Neural cell (in vitro differentiated cells): Measurements from ENCODE around the gene SEC24D.

Source experiments
- EP300 ChIP-seq: fragments of 450-650 bp; conservative IDR thresholded peaks from 2 replicates; pipeline ENCODE4 v1.6.1; 2014; ENCODE audit warnings: antibody characterized with exemption, mild to moderate bottlenecking, moderate library complexity; ENCODE audit not compliant: poor library complexity, severe bottlenecking
- EZH2 ChIP-seq: fragments of 200-600, 300-800 bp; shearing (Covaris generic), sonication (generic); IDR thresholded peaks from 2 replicates; pipeline ENCODE4 v1.6.1; 2014; ENCODE audit warnings: antibody characterized with exemption, low read length, borderline replicate concordance, mild to moderate bottlenecking; ENCODE audit not compliant: insufficient read depth, poor library complexity, severe bottlenecking
- POLR2AphosphoS5 ChIP-seq: IDR thresholded peaks from 2 replicates; pipeline ENCODE4 v1.6.1; 2012
- RAD21 ChIP-seq: fragments of 450-650 bp; conservative IDR thresholded peaks from 2 replicates; pipeline ENCODE4 v1.6.1; 2014; ENCODE audit warnings: antibody characterized with exemption, mild to moderate bottlenecking, moderate library complexity
- TAF1 ChIP-seq: IDR thresholded peaks from 2 replicates; pipeline ENCODE4 v1.6.1; 2012; ENCODE audit warnings: low read depth
- TF ChIP-seq, protein P1 (sequence below): fragments of 450-650 bp; IDR thresholded peaks from 2 replicates; pipeline ENCODE4 v1.5.1; 2014; ENCODE audit warnings: antibody characterized with exemption, mild to moderate bottlenecking, moderate library complexity; ENCODE audit not compliant: poor library complexity, severe bottlenecking
- TF ChIP-seq, protein P2 (sequence below): IDR thresholded peaks from 2 replicates; pipeline ENCODE4 v1.6.1; 2012; ENCODE audit warnings: borderline replicate concordance

DNA sequence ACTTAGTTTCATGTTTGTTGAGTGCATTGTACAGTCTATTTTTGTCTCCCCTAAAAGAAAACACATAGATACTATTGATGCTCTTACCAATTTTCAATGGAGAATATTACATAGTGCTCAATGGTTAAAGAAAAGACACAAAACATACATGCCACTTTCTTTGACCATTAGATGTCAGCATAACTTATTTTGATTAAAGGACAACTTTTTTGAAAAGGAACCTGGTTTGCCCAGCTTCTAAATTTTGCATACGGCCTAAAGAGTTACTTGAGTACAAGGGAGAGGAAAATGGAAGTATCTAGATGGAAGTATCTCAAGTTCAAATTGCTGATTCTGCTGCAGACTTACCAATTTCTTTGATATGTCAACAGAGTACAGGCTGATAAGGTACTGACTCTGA lies 82.2 kb downstream of the SEC24D start:
- TF ChIP-seq RAD21 (no peak), POLR2AphosphoS5 (no peak), EP300 (no peak), TAF1 (no peak), EZH2 (no peak)
- TF ChIP-seq, protein P1, sequence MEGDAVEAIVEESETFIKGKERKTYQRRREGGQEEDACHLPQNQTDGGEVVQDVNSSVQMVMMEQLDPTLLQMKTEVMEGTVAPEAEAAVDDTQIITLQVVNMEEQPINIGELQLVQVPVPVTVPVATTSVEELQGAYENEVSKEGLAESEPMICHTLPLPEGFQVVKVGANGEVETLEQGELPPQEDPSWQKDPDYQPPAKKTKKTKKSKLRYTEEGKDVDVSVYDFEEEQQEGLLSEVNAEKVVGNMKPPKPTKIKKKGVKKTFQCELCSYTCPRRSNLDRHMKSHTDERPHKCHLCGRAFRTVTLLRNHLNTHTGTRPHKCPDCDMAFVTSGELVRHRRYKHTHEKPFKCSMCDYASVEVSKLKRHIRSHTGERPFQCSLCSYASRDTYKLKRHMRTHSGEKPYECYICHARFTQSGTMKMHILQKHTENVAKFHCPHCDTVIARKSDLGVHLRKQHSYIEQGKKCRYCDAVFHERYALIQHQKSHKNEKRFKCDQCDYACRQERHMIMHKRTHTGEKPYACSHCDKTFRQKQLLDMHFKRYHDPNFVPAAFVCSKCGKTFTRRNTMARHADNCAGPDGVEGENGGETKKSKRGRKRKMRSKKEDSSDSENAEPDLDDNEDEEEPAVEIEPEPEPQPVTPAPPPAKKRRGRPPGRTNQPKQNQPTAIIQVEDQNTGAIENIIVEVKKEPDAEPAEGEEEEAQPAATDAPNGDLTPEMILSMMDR, result no peak
- TF ChIP-seq, protein P2, sequence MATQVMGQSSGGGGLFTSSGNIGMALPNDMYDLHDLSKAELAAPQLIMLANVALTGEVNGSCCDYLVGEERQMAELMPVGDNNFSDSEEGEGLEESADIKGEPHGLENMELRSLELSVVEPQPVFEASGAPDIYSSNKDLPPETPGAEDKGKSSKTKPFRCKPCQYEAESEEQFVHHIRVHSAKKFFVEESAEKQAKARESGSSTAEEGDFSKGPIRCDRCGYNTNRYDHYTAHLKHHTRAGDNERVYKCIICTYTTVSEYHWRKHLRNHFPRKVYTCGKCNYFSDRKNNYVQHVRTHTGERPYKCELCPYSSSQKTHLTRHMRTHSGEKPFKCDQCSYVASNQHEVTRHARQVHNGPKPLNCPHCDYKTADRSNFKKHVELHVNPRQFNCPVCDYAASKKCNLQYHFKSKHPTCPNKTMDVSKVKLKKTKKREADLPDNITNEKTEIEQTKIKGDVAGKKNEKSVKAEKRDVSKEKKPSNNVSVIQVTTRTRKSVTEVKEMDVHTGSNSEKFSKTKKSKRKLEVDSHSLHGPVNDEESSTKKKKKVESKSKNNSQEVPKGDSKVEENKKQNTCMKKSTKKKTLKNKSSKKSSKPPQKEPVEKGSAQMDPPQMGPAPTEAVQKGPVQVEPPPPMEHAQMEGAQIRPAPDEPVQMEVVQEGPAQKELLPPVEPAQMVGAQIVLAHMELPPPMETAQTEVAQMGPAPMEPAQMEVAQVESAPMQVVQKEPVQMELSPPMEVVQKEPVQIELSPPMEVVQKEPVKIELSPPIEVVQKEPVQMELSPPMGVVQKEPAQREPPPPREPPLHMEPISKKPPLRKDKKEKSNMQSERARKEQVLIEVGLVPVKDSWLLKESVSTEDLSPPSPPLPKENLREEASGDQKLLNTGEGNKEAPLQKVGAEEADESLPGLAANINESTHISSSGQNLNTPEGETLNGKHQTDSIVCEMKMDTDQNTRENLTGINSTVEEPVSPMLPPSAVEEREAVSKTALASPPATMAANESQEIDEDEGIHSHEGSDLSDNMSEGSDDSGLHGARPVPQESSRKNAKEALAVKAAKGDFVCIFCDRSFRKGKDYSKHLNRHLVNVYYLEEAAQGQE, result no peak
